Activated T-cell treated with anti-CD3 and anti-CD28 coated beads, Interleukin-2, amount 50 U/mL, for 72 hours (primary cell): ENCODE results near the gene CMIP. TPM values are rescaled to one million over a fixed set of nuclear protein-coding genes. Genes with fewer than 3 reads are reported as not detected.

Experiments
- ATAC-seq, 2 donors: fragments of 150-1000 bp; cut with Tn5 transposase; replicated peaks in 1 of 2; 2 replicates each; pipeline ENCODE4 v1.10.0; 2021; ENCODE audit warnings: moderate library complexity in 2 of 2, mild to moderate bottlenecking in 1 of 2
- DNase-seq, 2 donors: peaks; one replicate each; pipeline ENCODE4 v3.0.0; 2021 to 2022; ENCODE audit warnings: mixed read lengths in 1 of 2
- H3K27ac Mint-ChIP-seq: one replicate; pipeline ENCODE4 v1.8.0; 2022; ENCODE audit warnings: mild to moderate bottlenecking, moderate library complexity, mixed read lengths
- H3K27me3 Mint-ChIP-seq: one replicate; pipeline ENCODE4 v1.8.0; 2022; ENCODE audit warnings: low read depth, mixed read lengths
- H3K36me3 Mint-ChIP-seq, 2 donors: one replicate each; pipeline ENCODE4 v1.8.0; 2022; ENCODE audit warnings: mixed read lengths in 2 of 2, mild to moderate bottlenecking in 1 of 2; ENCODE audit not compliant: insufficient read depth in 2 of 2
- H3K4me1 Mint-ChIP-seq: one replicate; pipeline ENCODE4 v1.8.0; 2022; ENCODE audit warnings: low read depth, mixed read lengths
- H3K4me3 Mint-ChIP-seq, 2 donors: one replicate each; pipeline ENCODE4 v1.8.0; 2022; ENCODE audit warnings: mild to moderate bottlenecking in 2 of 2, mixed read lengths in 2 of 2, moderate library complexity in 2 of 2
- H3K9me3 Mint-ChIP-seq, 2 donors: one replicate each; pipeline ENCODE4 v1.8.0; 2022; ENCODE audit warnings: mixed read lengths in 2 of 2
- total RNA-seq, 2 donors: library from RNA; stranded (reverse); gene quantifications; one replicate each; pipeline ENCODE4 v1.2.3, GENCODE V29; 2022

The CMIP gene
- total RNA-seq, 2 donors from 2014 or later, result 53.1 to 59.0 TPM

DNA sequence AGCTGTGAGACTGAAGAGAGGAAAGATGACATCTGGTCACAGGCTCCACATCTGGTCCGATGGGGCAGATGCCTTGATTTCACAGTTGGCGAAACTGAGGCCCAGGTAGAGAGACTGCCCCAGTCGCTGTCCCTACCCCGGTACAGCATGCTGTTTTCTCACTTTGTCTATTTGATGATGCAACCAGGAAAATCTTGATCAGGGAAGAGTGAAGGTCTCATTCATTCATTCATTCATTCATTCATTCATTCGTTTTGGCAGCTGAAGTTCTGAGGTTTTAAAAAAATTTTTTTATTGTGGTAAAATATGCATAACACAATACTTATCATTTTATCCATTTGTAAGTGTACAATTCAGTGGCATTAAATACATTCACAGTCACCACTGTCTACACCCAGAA lies 19.7 kb downstream of the CMIP start:
- Mint-ChIP-seq H3K27me3 (no peaks in the 10 kb centered on the region), H3K36me3 (peaks cover 4 to 7% of the 10 kb centered on the region in 2 donors), H3K27ac (no peak overlapping the region)

GRCh38 chr16:81465375-81465943 lies 20.9 kb downstream of the CMIP start:
- DNase-seq (no peak), ATAC-seq (no peak)
- no peak overlapping the region for H3K27ac Mint-ChIP-seq
- no peak overlapping the region for H3K4me3 Mint-ChIP-seq
- H3K36me3 Mint-ChIP-seq, result peaks cover 4 to 7% of the 10 kb centered on the region in 2 donors
- H3K27me3 Mint-ChIP-seq, result no peaks in the 10 kb centered on the region
- H3K4me1 Mint-ChIP-seq, result peaks cover 56% of the 10 kb centered on the region
- H3K9me3 Mint-ChIP-seq, result peaks cover 2 to 3% of the 10 kb centered on the region in 2 donors

More for the DNA sequence above, 19.7 kb downstream of the CMIP start:
- Mint-ChIP-seq H3K4me1 (peaks cover 52% of the 10 kb centered on the region), H3K9me3 (peaks cover 2 to 3% of the 10 kb centered on the region in 2 donors), H3K4me3 (no peak overlapping the region)
- ATAC-seq (no peak), DNase-seq (no peak)

DNA sequence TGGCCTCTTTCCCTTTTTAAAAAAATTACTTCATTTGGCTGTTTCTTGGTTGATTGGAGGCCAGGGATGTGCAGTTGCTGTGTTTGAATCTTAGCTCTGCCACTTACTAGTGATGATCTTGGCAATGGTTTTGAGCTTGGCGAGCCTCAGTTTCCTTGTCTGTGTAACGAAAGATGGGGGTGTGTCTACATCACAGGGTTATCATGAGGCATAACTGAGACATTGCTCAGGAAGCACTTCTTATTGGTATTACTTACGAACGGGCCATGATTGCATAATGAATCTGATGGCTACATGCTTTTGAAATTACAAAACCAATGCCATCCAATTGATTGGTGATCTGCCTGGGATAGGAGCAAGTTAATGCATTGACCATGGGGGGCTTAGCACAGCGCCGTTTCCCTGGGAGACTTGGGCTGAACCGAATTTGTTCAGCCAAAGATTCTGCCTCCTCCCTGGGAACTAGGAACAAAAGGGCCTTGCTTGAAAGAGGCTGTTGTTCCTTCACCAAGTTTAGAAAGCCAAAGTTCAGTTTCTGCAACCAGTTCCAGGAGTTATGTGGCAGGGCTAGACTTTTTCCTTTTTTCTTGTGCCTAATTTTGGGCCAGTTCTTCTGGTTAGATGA lies 21.9 kb downstream of the CMIP start:
- H3K9me3 Mint-ChIP-seq, result no peaks in the 10 kb centered on the region
- ATAC-seq (no peak), DNase-seq (no peak)
- peaks cover 51% of the 10 kb centered on the region for H3K4me1 Mint-ChIP-seq
- no peak overlapping the region for H3K27ac Mint-ChIP-seq
- H3K36me3 Mint-ChIP-seq, result peaks cover 3 to 5% of the 10 kb centered on the region in 2 donors
- H3K4me3 Mint-ChIP-seq, result no peak overlapping the region
- no peaks in the 10 kb centered on the region for H3K27me3 Mint-ChIP-seq

DNA sequence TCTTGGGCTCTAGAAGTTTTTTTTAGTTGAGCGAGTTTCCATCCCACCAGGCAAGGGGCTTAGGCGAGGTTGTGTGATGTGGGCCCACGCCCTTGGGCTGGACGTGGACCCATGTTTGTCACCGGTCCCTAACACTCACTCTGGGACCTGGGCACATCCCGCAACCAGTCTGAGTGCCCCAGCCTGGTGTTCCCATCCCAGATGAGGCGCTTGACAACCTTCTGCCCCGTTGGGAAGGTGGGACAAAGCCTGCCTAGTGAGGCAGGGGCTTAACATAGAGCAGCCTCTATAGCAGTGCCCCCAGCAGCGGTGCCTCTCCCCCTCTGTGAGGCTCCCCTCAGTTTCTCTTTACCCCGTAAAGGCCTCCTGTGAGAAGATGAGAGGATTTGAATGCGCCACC lies 22.5 kb downstream of the CMIP start:
- H3K4me1 Mint-ChIP-seq, result peaks cover 51% of the 10 kb centered on the region

GRCh38 chr16:81467815-81468214 lies 23.2 kb downstream of the CMIP start:
- Mint-ChIP-seq H3K4me3 (no peak overlapping the region), H3K36me3 (peaks cover 3 to 6% of the 10 kb centered on the region in 2 donors), H3K27me3 (no peaks in the 10 kb centered on the region), H3K4me1 (peaks cover 51% of the 10 kb centered on the region), H3K9me3 (no peaks in the 10 kb centered on the region), H3K27ac (peak overlapping the region; percentile 45)
- ATAC-seq (no peak), DNase-seq (no peak)

More for the DNA sequence above, 22.5 kb downstream of the CMIP start:
- H3K36me3 Mint-ChIP-seq, result peaks cover 3 to 6% of the 10 kb centered on the region in 2 donors
- ATAC-seq (no peak), DNase-seq (no peak)
- no peaks in the 10 kb centered on the region for H3K9me3 Mint-ChIP-seq
- no peaks in the 10 kb centered on the region for H3K27me3 Mint-ChIP-seq
- no peak overlapping the region for H3K27ac Mint-ChIP-seq
- no peak overlapping the region for H3K4me3 Mint-ChIP-seq

- ATAC-seq (no peak), DNase-seq (no peak)
- H3K9me3 Mint-ChIP-seq, result no peaks in the 10 kb centered on the region
- H3K4me3 Mint-ChIP-seq, result no peak overlapping the region
- peaks cover 3 to 6% of the 10 kb centered on the region in 2 donors for H3K36me3 Mint-ChIP-seq
- H3K27ac Mint-ChIP-seq, result peak overlapping the region; percentile 45
- peaks cover 57% of the 10 kb centered on the region for H3K4me1 Mint-ChIP-seq
- no peaks in the 10 kb centered on the region for H3K27me3 Mint-ChIP-seq
These were observed 23.8 kb downstream of the CMIP start for GRCh38 chr16:81468269-81468902.

DNA sequence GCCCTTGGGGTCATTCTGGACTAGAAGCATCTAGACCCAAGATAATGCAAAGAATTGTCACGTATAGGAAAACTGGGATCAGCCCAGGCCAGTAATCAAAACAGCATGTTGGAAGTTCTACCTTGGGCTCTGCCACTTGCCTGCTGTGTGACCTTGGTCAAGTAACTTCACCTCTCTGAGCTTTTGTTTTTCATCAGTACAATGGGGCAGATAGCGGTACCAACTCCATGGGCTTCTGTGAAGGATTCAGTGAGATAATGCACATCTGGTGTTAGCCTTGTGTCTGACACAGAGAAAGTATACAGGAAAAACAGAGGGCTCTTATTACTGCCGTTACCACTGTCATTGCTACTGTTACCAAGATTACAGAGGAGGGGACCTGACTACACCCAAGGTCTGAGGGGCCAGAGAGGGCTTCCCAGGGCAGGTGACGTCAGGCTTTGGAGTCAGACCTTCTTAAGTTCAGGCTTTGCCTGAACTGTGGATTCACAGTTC lies 24.6 kb downstream of the CMIP start:
- peaks cover 60% of the 10 kb centered on the region for H3K4me1 Mint-ChIP-seq
- DNase-seq, result no peak
- H3K4me3 Mint-ChIP-seq, result peak overlapping the region; percentile 72 to 76
- peak in 1 of 2 donors; percentile 23 for ATAC-seq
- H3K27me3 Mint-ChIP-seq, result no peaks in the 10 kb centered on the region
- no peaks in the 10 kb centered on the region for H3K9me3 Mint-ChIP-seq
- peak overlapping the region; percentile 88 for H3K27ac Mint-ChIP-seq
- H3K36me3 Mint-ChIP-seq, result peaks cover 3 to 6% of the 10 kb centered on the region in 2 donors

DNA sequence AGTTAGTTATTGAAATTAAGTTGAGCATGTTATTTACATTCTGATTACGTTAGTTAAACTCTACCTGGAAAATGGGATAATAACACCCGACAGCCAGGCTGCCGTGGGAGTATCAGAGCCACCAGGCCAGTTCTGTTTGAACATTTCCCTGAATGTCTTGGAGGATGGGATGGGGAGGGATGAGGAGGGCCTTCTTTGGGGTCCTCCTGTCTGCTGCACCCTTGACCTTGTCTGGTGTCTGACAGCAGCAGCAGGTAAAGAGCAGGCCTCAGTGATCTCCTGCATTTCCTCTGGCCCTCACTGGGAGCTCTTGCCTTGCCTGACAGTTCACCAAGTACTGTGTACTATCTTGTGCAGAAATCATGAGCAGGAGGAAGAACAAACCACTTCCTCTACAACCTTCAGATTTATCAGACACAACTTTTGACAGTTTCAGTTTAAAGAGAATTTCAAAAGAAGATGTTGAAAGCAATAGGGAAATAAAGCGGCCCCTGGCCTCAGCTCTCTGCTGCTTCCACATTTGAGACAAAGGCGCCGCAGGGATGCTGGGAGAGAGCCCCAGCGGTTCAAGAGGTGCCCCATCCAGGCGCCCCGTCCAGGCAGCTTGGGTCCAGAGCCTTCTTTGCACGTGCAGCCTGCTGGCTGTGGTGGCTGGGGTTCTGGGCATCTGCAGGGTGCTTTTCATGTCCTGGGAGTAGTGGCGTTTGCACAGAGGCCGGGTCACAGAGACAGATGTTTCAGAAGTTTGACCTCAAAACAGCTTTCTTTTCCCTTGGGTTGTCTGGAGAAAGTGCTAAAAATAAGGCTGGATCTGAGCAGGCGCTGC lies 25.3 kb downstream of the CMIP start:
- peak overlapping the region; percentile 88 for H3K27ac Mint-ChIP-seq
- H3K36me3 Mint-ChIP-seq, result peaks cover 3 to 5% of the 10 kb centered on the region in 2 donors
- H3K4me3 Mint-ChIP-seq, result peak overlapping the region; percentile 72 to 76
- H3K27me3 Mint-ChIP-seq, result no peaks in the 10 kb centered on the region
- H3K4me1 Mint-ChIP-seq, result peaks cover 63% of the 10 kb centered on the region
- ATAC-seq (peak; percentile 87 to 92), DNase-seq (peak in 1 of 2 donors; percentile 16)
- no peaks in the 10 kb centered on the region for H3K9me3 Mint-ChIP-seq

- Mint-ChIP-seq H3K27ac (peak overlapping the region; percentile 88), H3K27me3 (no peaks in the 10 kb centered on the region), H3K4me3 (peak overlapping the region; percentile 72 to 76), H3K4me1 (peaks cover 65% of the 10 kb centered on the region), H3K9me3 (no peaks in the 10 kb centered on the region), H3K36me3 (peaks cover 3 to 8% of the 10 kb centered on the region in 2 donors)
- DNase-seq (no peak), ATAC-seq (no peak)
These were observed 26.4 kb downstream of the CMIP start for GRCh38 chr16:81470796-81471636.

DNA sequence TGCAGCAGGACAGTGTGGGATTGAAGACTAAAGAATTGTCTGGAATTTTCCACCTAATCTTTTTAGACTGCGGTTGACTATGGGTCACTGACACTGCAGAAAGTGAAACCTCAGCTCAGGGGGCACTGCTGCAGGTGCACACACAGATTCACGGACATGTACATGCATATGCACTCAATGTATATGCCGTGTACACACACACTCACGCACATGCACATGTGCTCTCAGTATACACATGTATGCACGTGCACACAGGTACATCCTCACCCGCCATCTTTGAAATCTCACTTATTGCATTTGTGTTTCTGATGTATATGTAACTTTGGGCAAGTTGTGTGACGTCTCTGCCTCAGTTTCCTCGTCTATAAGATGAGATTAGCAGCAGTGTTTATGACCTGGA lies 27.3 kb downstream of the CMIP start:
- no peaks in the 10 kb centered on the region for H3K9me3 Mint-ChIP-seq
- no peak for DNase-seq
- H3K4me3 Mint-ChIP-seq, result no peak overlapping the region
- H3K36me3 Mint-ChIP-seq, result peaks cover 3 to 11% of the 10 kb centered on the region in 2 donors
- H3K27me3 Mint-ChIP-seq, result no peaks in the 10 kb centered on the region
- H3K4me1 Mint-ChIP-seq, result peaks cover 65% of the 10 kb centered on the region
- ATAC-seq, result no peak
- no peak overlapping the region for H3K27ac Mint-ChIP-seq

GRCh38 chr16:81472391-81472790 lies 27.8 kb downstream of the CMIP start:
- Mint-ChIP-seq H3K4me3 (no peak overlapping the region), H3K36me3 (peaks cover 3 to 11% of the 10 kb centered on the region in 2 donors), H3K9me3 (no peaks in the 10 kb centered on the region), H3K27me3 (no peaks in the 10 kb centered on the region), H3K4me1 (peaks cover 70% of the 10 kb centered on the region), H3K27ac (no peak overlapping the region)
- DNase-seq (no peak), ATAC-seq (no peak)

DNA sequence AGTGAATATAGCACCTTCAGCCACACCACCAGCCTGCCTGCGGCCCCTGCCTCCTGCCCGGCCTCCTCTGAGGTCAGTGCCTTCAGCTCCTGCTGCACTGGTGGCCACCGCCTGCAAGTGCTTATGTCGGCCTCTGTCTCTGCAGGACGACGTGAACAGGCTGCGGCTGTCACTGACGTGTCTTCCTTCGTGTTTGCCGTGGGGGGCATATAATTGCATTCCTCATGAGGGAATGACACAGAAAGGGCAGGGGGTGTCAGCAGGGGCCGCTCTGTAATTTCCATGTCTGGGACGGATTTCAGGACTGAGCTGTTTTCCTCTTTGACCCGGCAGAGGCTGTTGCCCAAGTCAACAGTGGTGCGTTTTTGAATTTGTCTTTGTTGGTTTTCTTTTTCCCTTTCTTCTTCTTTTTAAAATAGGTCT lies 28.5 kb downstream of the CMIP start:
- ATAC-seq, result no peak
- Mint-ChIP-seq H3K36me3 (peaks cover 3 to 11% of the 10 kb centered on the region in 2 donors), H3K4me3 (no peak overlapping the region), H3K27ac (peak overlapping the region; percentile 22), H3K4me1 (peaks cover 72% of the 10 kb centered on the region), H3K27me3 (no peaks in the 10 kb centered on the region), H3K9me3 (no peaks in the 10 kb centered on the region)
- no peak for DNase-seq
